Peyer's patch (tissue), 4 donors: ENCODE measurements around the gene BBS5.

Source experiments
- POLR2A ChIP-seq, 2 donors: fragments of 450-650 bp; IDR thresholded peaks; one replicate each; pipeline ENCODE4 v1.5.1; 2017; ENCODE audit warnings: antibody characterized with exemption in 2 of 2, mild to moderate bottlenecking in 2 of 2, moderate library complexity in 2 of 2
- TF ChIP-seq, protein P1 (sequence below), 6 experiments: fragments of 450-650 bp in 4 of 6; fragments of 200-600 bp in 2 of 6; sonication (generic) in 1 of 6; IDR thresholded peaks; one replicate each; pipeline ENCODE4 v1.5.1; 2017 to 2019; ENCODE audit warnings: antibody characterized with exemption in 6 of 6, mild to moderate bottlenecking in 3 of 6, moderate library complexity in 1 of 6

GRCh38 chr2:169448316-169448715 is 31.0 kb upstream of the BBS5 start:
- TF ChIP-seq, protein P1, sequence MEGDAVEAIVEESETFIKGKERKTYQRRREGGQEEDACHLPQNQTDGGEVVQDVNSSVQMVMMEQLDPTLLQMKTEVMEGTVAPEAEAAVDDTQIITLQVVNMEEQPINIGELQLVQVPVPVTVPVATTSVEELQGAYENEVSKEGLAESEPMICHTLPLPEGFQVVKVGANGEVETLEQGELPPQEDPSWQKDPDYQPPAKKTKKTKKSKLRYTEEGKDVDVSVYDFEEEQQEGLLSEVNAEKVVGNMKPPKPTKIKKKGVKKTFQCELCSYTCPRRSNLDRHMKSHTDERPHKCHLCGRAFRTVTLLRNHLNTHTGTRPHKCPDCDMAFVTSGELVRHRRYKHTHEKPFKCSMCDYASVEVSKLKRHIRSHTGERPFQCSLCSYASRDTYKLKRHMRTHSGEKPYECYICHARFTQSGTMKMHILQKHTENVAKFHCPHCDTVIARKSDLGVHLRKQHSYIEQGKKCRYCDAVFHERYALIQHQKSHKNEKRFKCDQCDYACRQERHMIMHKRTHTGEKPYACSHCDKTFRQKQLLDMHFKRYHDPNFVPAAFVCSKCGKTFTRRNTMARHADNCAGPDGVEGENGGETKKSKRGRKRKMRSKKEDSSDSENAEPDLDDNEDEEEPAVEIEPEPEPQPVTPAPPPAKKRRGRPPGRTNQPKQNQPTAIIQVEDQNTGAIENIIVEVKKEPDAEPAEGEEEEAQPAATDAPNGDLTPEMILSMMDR (IDR thresholded peaks at IDR 0.05) = no peak
- no peak for TF ChIP-seq POLR2A (IDR thresholded peaks at IDR 0.05)
